ENCODE data around the gene FLRT1. TPM values are rescaled to one million over a fixed set of nuclear protein-coding genes. Genes with fewer than 3 reads are reported as not detected.

The FLRT1 gene
- polyA plus RNA-seq, 2 of the 4 experiments (the other 2 are of a cell fraction), result 0.10 to 0.31 TPM

- FAIRE-seq (no peak), DNase-seq (ENCODE audit: low read depth in 1 of 2, low spot score in 1 of 2) (no peak), ATAC-seq (no peak)
- H3K4me3 ChIP-seq, result no peak overlapping the region
- ChIA-PET CTCF (interaction anchor here (0.7 kb wide), 1 partner anchor 9 kb away, joined by 3 read pairs; no protein-coding TSS in a partner anchor), POLR2A (no interaction called here)
- H3K4me2 ChIP-seq, result no peak overlapping the region
- no peaks in the 10 kb centered on the region for H3K9me3 ChIP-seq
- H3K27ac ChIP-seq, result no peak overlapping the region
- TF ChIP-seq SMC3 (IDR thresholded peaks at IDR 0.05) (no peak), E2F6 (IDR thresholded peaks at IDR 0.05; ENCODE audit: borderline replicate concordance, low read depth) (no peak), ESRRA (IDR thresholded peaks at IDR 0.05; ENCODE audit: borderline replicate concordance, low read length) (no peak)
- H3K4me1 ChIP-seq, result peaks cover 7% of the 10 kb centered on the region; the same call in 1 of the 3 replicates
- 81% methylated on average over 16 of the region's 22 CpGs for WGBS (ENCODE audit: missing lambda C conversion rate)
These were observed 14.6 kb upstream of the FLRT1 start for GRCh38 chr11:64020976-64021756.

- TF ChIP-seq CHD4 (IDR thresholded peaks at IDR 0.05; ENCODE audit: borderline replicate concordance), result no peak
- TF ChIP-seq ZNF302 (CRISPR knock-in tag; IDR thresholded peaks at IDR 0.05), result no peak
- TF ChIP-seq RNF2 (IDR thresholded peaks at IDR 0.05; ENCODE audit: borderline replicate concordance, low read depth), result no peak
- POLR2A ChIA-PET, result no interaction called here
- WGBS (ENCODE audit: missing lambda C conversion rate), result 73% methylated on average over 4 of the region's 10 CpGs
- no peak overlapping the region for H3K4me3 ChIP-seq
- no peak overlapping the region for H3K27ac ChIP-seq
- FAIRE-seq, result no peak
- H3K4me1 ChIP-seq, result peaks cover 7% of the 10 kb centered on the region; the same call in 1 of the 3 replicates
- ATAC-seq, result 0 out of 6 replicates have a peak, but pooled peaks of 1 of the 2 experiments have one; percentile 6
- no peak overlapping the region for H3K4me2 ChIP-seq
- no peak for DNase-seq (ENCODE audit: low read depth in 1 of 2, low spot score in 1 of 2)
- H3K9me3 ChIP-seq, result no peaks in the 10 kb centered on the region
- CTCF ChIA-PET, result interaction anchor here (0.7 to 2.5 kb wide), 2 partner anchors 10 to 12 kb away, joined by 3 to 9 read pairs; no protein-coding TSS in a partner anchor
These were observed 14.0 kb upstream of the FLRT1 start for GRCh38 chr11:64021757-64022093.

GRCh38 chr11:64022125-64022784 lies 13.5 kb upstream of the FLRT1 start:
- ATAC-seq, result no peak
- CTCF ChIA-PET, result interaction anchor here (0.6 to 2.5 kb wide), 6 partner anchors 8 to 284 kb away, joined by 3 to 9 read pairs (median 3); no protein-coding TSS in a partner anchor
- Histone ChIP-seq H3K9me3 (no peaks in the 10 kb centered on the region), H3K27ac (no peak overlapping the region), H3K4me2 (no peak overlapping the region), H3K4me3 (no peak overlapping the region), H3K4me1 (peaks cover 7% of the 10 kb centered on the region; the same call in 1 of the 3 replicates)
- 84% methylated on average over 14 of the region's 14 CpGs for WGBS (ENCODE audit: missing lambda C conversion rate)
- no peak for FAIRE-seq
- DNase-seq (ENCODE audit: low read depth in 1 of 2, low spot score in 1 of 2), result no peak
- TF ChIP-seq HOXA7 (CRISPR knock-in tag; IDR thresholded peaks at IDR 0.05), result no peak
- no peak for TF ChIP-seq KDM5A (IDR thresholded peaks at IDR 0.05)
- TF ChIP-seq PHF8 (IDR thresholded peaks at IDR 0.05; ENCODE audit: borderline replicate concordance, low read depth), result no peak
- no peak for TF ChIP-seq CHD2 (IDR thresholded peaks at IDR 0.05; ENCODE audit: low read length, partially characterized antibody)
- TF ChIP-seq ELK1 (IDR thresholded peaks at IDR 0.05; ENCODE audit: low read depth, low read length), result no peak
- TF ChIP-seq ZFP36 (IDR thresholded peaks at IDR 0.05; ENCODE audit: borderline replicate concordance, partially characterized antibody), result no peak
- no peak for TF ChIP-seq PBX3 (IDR thresholded peaks at IDR 0.05)
- TF ChIP-seq RCOR1 (IDR thresholded peaks at IDR 0.05; ENCODE audit: low read depth, low read length), result no peak
- no peak for TF ChIP-seq CBX8 (IDR thresholded peaks at IDR 0.05)
- no peak for TF ChIP-seq RAD21 (conservative IDR thresholded peaks at IDR 0.05 in 1 of 2, IDR thresholded peaks at IDR 0.05 in 1 of 2)
- TF ChIP-seq MAZ (IDR thresholded peaks at IDR 0.05; ENCODE audit: borderline replicate concordance, low read depth, low read length), result no peak
- TF ChIP-seq SMC3 (IDR thresholded peaks at IDR 0.05), result no peak
- TF ChIP-seq JUNB (IDR thresholded peaks at IDR 0.05), result no peak
- TF ChIP-seq EHMT2 (IDR thresholded peaks at IDR 0.05; ENCODE audit: low read depth), result no peak
- TF ChIP-seq RNF2 (IDR thresholded peaks at IDR 0.05; ENCODE audit: borderline replicate concordance, low read depth), result no peak
- no peak for TF ChIP-seq HDAC2 (IDR thresholded peaks at IDR 0.05)
- no peak for TF ChIP-seq HES2 (IDR thresholded peaks at IDR 0.05)
- no peak for TF ChIP-seq REST (IDR thresholded peaks at IDR 0.05)
- TF ChIP-seq MYC (IDR thresholded peaks at IDR 0.05; ENCODE audit: borderline replicate concordance, low read length), result no peak
- POLR2A ChIA-PET, result interaction anchor here (0.6 kb wide), 1 partner anchor 8 kb away, joined by 4 read pairs; no protein-coding TSS in a partner anchor

Measured in A549 (cell line).